Measurements from ENCODE around the gene INPP5F. TPM values are rescaled to one million over a fixed set of nuclear protein-coding genes. Genes with fewer than 3 reads are reported as not detected.

The INPP5F gene
- total and polyA plus RNA-seq, 2 of the 13 experiments (the other 11 are each of a cell fraction or from before 2014, with no cell fraction given) = 12.5 to 15.7 TPM

DNA sequence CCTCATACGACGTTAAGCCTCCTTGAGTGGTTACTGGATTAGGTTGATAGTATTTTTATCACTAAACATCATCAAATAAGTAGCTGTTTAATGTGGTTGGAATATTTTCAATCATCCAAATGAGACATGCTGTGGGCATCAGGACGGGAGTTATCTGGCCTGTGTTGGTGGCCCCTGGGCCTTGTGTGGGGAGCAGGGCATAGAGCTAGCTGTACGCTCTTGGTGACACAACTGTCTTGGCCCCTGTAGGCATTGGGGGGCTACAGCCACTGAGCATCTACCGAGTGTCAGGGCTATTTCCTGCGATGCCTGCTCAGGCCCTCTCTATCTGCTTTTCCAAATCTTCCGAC, 46.4 kb upstream of the INPP5F start:
- Histone ChIP-seq H3K27me3 (ENCODE audit: control insufficient read depth in 1 of 2, insufficient read depth in 2 of 2, low read length in 2 of 2) (no peaks in the 10 kb centered on the region), H3K27ac (ENCODE audit: extremely low read length, insufficient read depth, low read length) (no peak overlapping the region), H3K4me3 (replicated peaks in 1 of 3; ENCODE audit: insufficient read depth in 1 of 3, low read depth in 2 of 3, low read length in 3 of 3) (no peak overlapping the region), H3K36me3 (replicated peaks in 1 of 2; ENCODE audit: control insufficient read depth in 1 of 2, insufficient read depth in 2 of 2, low read length in 2 of 2) (peaks cover 6 to 27% of the 10 kb centered on the region in 2 experiments), H3K9me3 (ENCODE audit: low read length) (no peaks in the 10 kb centered on the region), H2AFZ (ENCODE audit: low read length) (no peak overlapping the region), H3K4me2 (ENCODE audit: low read depth, low read length) (no peak overlapping the region), H3K79me2 (ENCODE audit: insufficient read depth, low read length) (no peaks in the 10 kb centered on the region), H3K4me1 (ENCODE audit: insufficient read depth, low read length) (no peaks in the 10 kb centered on the region), H3K9ac (ENCODE audit: insufficient read depth, low read depth, low read length) (no peak overlapping the region), H4K20me1 (ENCODE audit: insufficient read depth, low read length) (no peaks in the 10 kb centered on the region)
- FAIRE-seq = no peak
- intact Hi-C loops (cut with micrococcal nuclease; ENCODE audit: unreplicated experiment) (no loop called here), in situ Hi-C loops (cut with HindIII; ENCODE audit: extremely low pct_ligation_motif_present, low pct_unique_long_range_greater_than_20kb) (loop anchor here (25.0 kb wide), 1 partner anchor 658 kb away; no protein-coding TSS in a partner anchor)
- WGBS (ENCODE audit: low lambda C conversion rate) = 91% methylated on average over 7 of the region's 7 CpGs
- no peak for ATAC-seq
- BruUV-seq (replicated peaks) = no TSS peak
- CTCF ChIA-PET (ENCODE audit: low intra/inter-chr PET ratio, low total read pairs) = no interaction called here
- POLR2A ChIA-PET = interaction anchor here (1.0 kb wide), 1 partner anchor 28 kb away, joined by 3 read pairs; the partner anchor contains the start of gene BAG3
- DNase-seq (ENCODE audit: low spot score) = no peak
- TF ChIP-seq RXRB (CRISPR knock-in tag; IDR thresholded peaks at IDR 0.05; ENCODE audit: borderline replicate concordance) (no peak), TBX3 (IDR thresholded peaks at IDR 0.05; ENCODE audit: borderline replicate concordance) (no peak), ZNF672 (CRISPR knock-in tag; IDR thresholded peaks at IDR 0.05) (no peak), HOXA9 (CRISPR knock-in tag; IDR thresholded peaks at IDR 0.05; ENCODE audit: borderline replicate concordance) (no peak), EED (CRISPR knock-in tag; IDR thresholded peaks at IDR 0.05) (no peak)
- TF ChIP-seq, protein P1, sequence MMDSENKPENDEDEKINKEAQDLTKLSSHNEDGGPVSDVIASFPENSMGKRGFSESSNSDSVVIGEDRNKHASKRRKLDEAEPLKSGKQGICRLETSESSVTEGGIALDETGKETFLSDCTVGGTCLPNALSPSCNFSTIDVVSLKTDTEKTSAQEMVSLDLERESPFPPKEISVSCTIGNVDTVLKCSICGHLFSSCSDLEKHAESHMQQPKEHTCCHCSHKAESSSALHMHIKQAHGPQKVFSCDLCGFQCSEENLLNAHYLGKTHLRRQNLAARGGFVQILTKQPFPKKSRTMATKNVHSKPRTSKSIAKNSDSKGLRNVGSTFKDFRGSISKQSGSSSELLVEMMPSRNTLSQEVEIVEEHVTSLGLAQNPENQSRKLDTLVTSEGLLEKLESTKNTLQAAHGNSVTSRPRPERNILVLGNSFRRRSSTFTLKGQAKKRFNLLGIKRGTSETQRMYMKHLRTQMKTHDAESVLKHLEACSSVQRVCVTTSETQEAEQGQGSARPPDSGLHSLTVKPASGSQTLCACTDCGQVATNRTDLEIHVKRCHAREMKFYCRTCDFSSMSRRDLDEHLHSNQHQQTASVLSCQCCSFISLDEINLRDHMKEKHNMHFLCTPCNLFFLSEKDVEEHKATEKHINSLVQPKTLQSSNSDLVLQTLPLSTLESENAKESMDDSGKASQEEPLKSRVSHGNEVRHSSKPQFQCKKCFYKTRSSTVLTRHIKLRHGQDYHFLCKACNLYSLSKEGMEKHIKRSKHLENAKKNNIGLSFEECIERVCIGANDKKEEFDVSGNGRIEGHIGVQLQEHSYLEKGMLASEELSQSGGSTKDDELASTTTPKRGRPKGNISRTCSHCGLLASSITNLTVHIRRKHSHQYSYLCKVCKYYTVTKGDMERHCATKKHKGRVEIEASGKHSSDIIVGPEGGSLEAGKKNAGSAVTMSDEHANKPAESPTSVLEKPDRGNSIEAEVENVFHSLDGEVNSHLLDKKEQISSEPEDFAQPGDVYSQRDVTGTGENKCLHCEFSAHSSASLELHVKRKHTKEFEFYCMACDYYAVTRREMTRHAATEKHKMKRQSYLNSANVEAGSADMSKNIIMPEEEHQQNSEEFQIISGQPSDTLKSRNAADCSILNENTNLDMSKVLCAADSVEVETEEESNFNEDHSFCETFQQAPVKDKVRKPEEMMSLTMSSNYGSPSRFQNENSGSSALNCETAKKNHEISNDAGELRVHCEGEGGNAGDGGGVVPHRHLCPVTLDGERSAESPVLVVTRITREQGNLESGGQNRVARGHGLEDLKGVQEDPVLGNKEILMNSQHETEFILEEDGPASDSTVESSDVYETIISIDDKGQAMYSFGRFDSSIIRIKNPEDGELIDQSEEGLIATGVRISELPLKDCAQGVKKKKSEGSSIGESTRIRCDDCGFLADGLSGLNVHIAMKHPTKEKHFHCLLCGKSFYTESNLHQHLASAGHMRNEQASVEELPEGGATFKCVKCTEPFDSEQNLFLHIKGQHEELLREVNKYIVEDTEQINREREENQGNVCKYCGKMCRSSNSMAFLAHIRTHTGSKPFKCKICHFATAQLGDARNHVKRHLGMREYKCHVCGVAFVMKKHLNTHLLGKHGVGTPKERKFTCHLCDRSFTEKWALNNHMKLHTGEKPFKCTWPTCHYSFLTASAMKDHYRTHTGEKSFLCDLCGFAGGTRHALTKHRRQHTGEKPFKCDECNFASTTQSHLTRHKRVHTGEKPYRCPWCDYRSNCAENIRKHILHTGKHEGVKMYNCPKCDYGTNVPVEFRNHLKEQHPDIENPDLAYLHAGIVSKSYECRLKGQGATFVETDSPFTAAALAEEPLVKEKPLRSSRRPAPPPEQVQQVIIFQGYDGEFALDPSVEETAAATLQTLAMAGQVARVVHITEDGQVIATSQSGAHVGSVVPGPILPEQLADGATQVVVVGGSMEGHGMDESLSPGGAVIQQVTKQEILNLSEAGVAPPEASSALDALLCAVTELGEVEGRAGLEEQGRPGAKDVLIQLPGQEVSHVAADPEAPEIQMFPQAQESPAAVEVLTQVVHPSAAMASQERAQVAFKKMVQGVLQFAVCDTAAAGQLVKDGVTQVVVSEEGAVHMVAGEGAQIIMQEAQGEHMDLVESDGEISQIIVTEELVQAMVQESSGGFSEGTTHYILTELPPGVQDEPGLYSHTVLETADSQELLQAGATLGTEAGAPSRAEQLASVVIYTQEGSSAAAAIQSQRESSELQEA (CRISPR knock-in tag; IDR thresholded peaks at IDR 0.05; ENCODE audit: not compliant biosample characterization) = no peak
- TF ChIP-seq, protein P2, sequence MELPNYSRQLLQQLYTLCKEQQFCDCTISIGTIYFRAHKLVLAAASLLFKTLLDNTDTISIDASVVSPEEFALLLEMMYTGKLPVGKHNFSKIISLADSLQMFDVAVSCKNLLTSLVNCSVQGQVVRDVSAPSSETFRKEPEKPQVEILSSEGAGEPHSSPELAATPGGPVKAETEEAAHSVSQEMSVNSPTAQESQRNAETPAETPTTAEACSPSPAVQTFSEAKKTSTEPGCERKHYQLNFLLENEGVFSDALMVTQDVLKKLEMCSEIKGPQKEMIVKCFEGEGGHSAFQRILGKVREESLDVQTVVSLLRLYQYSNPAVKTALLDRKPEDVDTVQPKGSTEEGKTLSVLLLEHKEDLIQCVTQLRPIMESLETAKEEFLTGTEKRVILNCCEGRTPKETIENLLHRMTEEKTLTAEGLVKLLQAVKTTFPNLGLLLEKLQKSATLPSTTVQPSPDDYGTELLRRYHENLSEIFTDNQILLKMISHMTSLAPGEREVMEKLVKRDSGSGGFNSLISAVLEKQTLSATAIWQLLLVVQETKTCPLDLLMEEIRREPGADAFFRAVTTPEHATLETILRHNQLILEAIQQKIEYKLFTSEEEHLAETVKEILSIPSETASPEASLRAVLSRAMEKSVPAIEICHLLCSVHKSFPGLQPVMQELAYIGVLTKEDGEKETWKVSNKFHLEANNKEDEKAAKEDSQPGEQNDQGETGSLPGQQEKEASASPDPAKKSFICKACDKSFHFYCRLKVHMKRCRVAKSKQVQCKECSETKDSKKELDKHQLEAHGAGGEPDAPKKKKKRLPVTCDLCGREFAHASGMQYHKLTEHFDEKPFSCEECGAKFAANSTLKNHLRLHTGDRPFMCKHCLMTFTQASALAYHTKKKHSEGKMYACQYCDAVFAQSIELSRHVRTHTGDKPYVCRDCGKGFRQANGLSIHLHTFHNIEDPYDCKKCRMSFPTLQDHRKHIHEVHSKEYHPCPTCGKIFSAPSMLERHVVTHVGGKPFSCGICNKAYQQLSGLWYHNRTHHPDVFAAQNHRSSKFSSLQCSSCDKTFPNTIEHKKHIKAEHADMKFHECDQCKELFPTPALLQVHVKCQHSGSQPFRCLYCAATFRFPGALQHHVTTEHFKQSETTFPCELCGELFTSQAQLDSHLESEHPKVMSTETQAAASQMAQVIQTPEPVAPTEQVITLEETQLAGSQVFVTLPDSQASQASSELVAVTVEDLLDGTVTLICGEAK (IDR thresholded peaks at IDR 0.05) = no peak
- TF ChIP-seq, protein P2 (CRISPR knock-in tag; IDR thresholded peaks at IDR 0.05) = no peak
